K562 treated with DMSO at 1 percent for 24 hours (cell line): ENCODE results near the gene PLEKHH1. TPM values are rescaled to one million over a fixed set of nuclear protein-coding genes. Genes with fewer than 3 reads are reported as not detected.

Experiments
- total RNA-seq: library from RNA; unstranded; fragments of 300-600 nt; gene quantifications from 2 replicates; pipeline ENCODE4 v1.2.3, GENCODE V29; 2022; ENCODE audit warnings: low read depth; ENCODE audit not compliant: insufficient read depth

Gene PLEKHH1
- 3.0 and 5.8 TPM in 2 replicates for total RNA-seq

DNA sequence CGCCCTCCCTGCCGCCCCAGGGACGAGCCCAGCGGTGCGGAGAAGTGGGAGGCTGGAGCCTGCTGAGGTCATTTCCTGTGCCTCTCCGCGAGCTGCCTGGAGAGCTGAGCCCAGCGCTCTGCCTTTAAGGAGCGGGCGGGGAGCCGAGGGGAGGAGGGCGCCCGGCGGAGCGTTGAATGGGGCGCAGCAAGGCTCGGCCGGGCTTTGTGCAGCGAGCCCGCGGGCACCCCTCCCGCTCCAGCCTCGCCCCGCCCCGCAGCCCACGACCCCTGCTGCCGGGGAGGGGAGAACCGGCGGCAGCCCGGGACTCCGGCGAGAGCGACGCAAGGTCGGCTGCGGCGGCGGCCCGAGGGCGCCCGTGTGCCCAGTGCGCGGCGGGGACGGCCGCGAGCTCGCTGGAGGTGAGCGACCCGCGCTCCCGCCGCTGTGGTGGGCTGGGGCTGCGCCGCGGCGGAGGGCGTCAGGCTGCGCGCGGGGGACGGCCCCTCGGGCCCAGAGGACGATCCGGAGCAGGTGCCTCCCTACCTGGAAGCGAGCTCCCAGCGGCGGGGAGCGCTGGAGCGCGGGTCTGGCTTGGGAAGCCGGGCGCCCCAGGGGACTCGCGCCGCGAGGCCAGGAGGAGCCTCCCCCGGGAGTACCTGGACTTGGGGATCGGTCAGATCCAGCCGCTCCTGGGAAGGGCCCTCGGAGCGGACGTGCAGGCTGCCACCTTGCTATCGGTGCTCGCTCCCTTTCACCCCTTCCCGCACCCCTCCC, at the start of gene PLEKHH1:
Gene PLEKHH1 (plus strand): TSS at position 293 of the 756 bp plus-strand sequence. CDS start 8,578 bp downstream, outside the sequence.

DNA sequence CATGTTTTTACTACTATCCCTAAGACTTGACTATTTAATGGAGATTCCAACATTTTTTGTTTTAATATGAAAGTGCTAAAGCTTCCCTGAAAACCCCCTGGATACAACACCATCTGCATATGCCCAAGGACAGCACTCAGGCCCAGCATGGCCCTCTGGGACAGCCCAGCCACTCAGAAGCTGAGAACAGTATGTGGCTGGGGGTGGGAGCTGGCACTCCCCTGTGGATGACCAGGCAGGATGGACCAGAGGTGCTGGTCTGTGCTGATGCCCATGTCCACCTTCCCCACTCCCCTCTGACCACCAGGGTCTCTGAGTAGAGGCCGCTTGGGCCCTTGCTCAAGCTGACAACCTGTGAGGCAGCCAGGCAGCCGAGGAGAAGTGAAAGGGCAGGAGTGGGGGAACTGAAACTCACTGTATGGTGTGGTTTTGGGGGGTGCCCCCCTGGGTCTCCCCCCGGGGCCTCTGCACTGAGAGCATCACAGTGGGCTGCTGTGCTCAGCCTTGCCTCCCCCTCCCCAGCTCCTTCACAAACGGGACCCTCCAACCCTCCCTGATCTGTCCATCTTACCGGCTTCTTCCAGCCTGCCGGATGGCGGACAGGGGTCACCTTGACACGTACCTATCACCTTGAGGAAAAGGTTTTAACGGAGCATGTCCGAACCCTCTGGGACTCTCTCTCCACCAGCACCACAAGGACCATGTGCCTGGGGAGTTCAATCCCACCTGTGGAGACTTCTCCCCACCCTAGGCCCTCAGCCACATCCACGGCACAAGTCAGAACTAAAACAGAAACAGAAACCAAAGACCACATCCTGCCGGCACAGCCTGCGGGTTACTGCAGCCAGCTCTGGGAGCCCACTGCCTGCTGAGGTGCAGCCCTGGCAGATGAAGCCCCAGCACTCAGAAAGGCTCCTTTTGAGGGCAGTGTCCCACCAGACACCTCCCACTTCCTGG, 44.9 kb upstream of the PLEKHH1 start, which contains the start of gene TMEM229B:
Gene TMEM229B (minus strand): TSS at position 785 of the 957 bp plus-strand sequence. CDS start 14,798 bp downstream, outside the sequence.

DNA sequence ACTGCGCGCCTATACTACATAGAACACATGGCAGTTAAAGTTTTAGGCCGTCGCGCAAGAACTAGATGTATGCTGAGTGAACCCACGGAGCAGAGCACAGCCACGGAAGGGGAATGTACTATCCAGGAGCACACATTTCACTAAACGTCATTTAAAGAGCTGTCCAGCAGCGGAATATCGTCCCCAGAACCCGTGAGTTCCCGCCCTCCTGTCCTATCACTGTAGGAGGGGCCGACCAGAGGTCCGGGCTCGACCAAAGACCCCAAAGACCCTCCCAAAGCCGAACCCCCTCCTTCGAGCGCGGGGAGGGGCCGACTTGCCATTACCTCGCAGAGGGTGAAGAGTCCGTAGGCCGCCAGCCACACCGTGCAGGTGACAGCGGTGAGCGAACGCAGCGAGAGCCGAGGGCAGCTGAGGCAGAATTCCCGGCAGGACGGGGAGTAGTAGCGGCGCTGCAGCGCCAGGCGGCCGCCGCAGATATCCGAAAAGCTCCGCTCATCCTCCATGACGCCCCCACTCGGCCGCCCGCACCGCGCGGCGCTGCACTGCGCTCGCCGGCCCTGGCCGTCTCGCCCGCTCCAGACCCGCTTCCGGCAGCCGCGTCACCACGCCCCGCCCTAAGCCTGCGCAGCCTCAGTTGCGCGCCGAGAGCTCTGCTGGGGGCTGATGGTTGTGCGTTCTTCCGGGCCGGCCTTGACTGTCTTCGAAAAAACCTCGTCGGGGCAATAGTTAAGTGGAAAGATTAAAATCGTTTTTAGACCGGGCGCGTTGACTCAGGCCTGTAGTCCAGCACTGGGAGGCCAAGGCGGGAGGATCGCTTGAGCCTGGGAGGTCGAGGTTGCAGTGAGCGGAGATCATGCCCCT, 66.8 kb downstream of the PLEKHH1 start, which contains the start of gene PIGH:
Gene PIGH (minus strand): TSS at position 571 of the 864 bp plus-strand sequence. CDS start 65 bp downstream, at position 506.

DNA sequence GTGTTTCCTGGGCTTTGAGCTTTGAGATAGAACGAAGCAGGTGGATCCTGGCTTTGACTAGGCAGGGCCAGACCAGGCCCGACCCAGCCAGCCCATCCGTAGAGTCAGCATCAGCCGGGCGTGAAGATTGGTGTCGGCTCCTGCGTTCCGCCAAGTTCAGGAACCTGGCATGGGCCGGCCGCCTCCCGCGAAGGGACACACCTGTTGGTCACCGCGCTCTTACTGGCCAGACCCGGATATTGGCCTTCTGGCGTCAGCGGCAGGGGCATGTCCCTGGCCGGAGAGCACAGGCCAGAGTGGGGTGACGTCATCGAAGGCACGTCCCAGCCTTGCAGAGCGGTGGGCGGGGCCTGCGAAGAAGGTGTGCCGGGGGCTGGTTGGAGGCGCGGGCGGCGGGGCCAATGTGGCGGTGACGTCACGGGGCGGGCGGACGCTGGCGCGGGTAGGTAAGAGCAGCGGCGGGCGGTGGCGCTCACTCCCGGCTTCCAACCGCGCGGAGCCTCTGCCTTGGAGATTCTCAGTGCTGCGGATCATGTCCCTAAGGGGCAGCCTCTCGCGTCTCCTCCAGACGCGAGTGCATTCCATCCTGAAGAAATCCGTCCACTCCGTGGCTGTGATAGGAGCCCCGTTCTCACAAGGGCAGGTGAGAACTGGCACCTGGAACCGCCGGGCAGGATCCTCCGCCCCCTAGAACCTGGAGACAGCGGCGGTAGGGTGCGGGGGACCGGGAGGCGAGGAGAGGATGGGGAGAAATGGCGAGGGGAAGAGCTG, 86.5 kb downstream of the PLEKHH1 start, which contains the start of gene ARG2:
Gene ARG2 (plus strand): TSS at position 475 of the 771 bp plus-strand sequence. CDS start 58 bp downstream, at position 533.

Other genes starting within 250 kb of the PLEKHH1 start
- gene ATP6V1D, start 173.5 kb upstream of the PLEKHH1 start, total RNA-seq, result 41.6 and 60.2 TPM in 2 replicates
- 52.2 and 59.3 TPM in 2 replicates for gene EIF2S1, start 173.0 kb upstream of the PLEKHH1 start, total RNA-seq
- gene PLEK2, start 121.1 kb upstream of the PLEKHH1 start, total RNA-seq, result not detected in 2 replicates
- gene TMEM229B, start 44.6 kb upstream of the PLEKHH1 start, total RNA-seq, result 0.22 TPM in 1 of 2 replicates, not detected in the other
- 30.0 and 34.8 TPM in 2 replicates for gene PIGH, start 67.0 kb downstream of the PLEKHH1 start, total RNA-seq
- gene ARG2, start 86.6 kb downstream of the PLEKHH1 start, total RNA-seq, result 20.1 and 25.3 TPM in 2 replicates
- gene VTI1B, start 141.3 kb downstream of the PLEKHH1 start, total RNA-seq, result 52.9 and 58.1 TPM in 2 replicates
- gene RDH11, start 162.5 kb downstream of the PLEKHH1 start, total RNA-seq, result 33.7 and 34.0 TPM in 2 replicates
- 0.15 and 0.47 TPM in 2 replicates for gene RDH12, start 168.6 kb downstream of the PLEKHH1 start, total RNA-seq